Hippocampal formation (tissue), 2 donors: ENCODE results near the gene FRAT2.

Experiments
- DNase-seq, 2 donors: peaks; one replicate each; lab custom pipeline; 2025; lab: John Stamatoyannopoulos, UW

The FRAT2 gene

GRCh38 chr10:97325754-97326153, 8.8 kb downstream of the FRAT2 start:
- no peak for DNase-seq

DNA sequence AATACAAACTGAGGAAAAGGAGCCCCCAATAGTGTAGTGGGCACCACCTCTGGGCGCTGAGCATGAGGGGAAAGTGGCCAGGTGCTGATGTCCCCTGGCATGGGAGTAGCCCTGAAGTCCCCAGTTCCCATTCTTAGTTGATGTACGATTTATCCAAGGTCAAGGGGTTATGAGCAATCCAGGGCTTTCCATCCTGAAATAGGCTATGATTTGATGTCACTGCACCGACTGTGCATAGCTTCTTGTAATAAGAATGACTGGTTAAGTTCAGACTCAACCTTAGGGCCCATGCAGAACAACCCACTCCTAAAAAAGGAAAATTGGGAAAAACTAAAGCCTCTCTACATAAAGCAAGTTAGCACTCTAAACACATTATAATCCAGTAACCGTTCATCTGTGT, 11.0 kb downstream of the FRAT2 start:
- DNase-seq, result no peak

DNA sequence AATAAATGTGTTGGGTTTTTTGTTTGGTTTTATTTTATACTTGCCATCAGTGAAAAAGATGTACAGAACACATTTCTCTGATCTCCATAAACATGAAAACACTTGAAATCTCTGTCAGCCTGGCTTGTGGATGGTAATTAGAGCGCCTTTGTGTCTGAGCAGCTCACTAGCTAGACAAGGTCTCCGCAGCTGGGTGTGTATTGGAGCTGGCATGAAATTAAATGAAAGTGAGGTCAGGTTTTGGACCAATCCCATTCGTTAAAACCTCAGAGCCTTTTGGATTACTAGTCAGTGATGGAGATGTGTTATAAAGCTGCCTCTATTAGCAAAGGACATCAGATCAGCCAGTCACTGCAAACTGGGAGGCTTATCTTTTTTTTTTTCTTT, 12.7 kb downstream of the FRAT2 start:
- peak in 1 of 2 donors; percentile 12 for DNase-seq

DNA sequence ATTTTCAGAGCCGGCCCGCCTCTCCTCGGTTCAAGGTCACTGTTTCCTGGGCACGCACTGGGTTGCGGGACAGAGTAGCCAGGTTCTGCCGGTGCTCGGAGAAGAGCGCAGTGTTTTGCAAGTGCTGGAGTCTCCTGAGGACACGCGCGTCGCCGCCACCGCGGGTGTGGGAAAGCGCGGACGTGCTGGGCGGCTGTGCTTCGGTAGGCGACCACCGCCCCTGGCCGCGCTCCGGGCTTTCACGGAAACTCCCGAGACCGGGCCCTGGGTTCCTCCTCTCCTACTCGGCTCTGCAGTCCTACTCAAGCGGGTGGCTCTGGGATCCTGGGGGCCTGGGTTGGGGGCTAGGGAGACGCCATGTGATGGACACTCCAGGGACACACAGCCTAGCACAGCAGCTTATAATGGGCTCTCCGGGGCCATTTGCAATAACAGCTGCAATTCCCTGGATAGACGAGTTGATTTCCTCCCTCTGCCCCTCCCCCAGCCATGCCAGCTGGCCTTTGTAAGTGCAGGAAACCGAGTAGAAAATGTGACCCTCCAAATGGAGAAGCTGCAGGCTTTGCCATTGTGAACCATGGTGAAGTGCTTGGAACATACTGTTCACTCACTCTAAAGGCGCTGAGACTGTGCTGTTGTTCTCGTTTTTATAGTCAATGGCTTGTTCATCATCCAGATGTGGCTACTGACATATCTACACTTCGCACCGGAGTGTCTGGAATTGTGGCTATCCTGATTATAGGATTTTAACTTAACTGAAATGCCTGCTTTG, 13.3 kb downstream of the FRAT2 start:
- peak in 1 of 2 donors; percentile 49 for DNase-seq

DNA sequence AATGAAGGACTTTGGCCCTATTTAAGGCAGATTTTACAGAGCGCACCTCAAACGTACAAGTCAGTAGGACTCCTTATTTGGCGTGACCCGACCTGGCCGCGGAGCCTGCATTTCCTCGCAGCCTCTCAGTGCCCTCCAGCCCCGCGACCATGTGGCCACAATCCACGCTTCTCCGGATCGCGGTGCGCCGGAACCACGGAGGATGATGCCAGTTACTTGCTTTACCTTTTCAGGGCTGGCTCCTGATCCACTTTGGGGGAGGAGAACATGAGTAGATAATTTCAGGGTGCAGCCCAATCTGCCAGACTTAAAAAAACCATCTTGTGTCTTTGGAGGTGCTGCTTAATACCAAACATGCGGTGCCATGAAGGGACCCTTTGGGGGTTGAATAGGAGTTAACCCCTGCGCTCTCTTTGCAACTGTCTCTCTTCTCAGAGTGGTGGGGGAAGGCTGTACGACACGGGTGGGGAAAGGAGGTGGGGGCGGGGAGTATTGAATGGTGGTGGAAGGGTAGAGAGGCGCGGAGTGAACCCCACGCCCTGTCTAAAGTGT, 14.0 kb downstream of the FRAT2 start:
- no peak for DNase-seq

DNA sequence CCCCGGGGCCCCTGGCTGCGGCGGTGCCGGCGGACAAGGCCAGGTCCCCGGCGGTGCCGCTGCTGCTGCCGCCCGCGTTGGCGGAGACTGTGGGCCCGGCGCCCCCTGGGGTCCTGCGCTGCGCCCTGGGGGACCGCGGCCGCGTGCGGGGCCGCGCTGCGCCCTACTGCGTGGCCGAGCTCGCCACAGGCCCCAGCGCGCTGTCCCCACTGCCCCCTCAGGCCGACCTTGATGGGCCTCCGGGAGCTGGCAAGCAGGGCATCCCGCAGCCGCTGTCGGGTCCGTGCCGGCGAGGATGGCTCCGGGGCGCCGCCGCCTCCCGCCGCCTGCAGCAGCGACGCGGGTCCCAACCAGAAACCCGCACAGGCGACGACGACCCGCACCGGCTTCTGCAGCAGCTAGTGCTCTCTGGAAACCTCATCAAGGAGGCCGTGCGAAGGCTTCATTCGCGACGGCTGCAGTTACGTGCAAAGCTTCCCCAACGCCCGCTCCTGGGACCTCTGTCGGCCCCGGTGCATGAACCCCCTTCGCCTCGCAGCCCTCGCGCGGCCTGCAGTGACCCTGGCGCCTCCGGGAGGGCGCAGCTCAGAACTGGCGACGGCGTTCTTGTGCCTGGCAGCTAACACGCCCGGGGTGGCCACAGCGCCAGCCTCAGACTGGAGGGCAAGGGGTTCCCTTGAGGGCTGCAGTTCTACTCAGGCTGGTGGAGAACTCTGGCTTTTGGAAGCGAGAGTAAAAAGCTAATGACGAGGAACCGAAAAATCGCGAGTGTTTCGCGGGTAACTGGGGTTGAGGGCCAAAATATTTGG, 14.7 kb downstream of the FRAT2 start:
- peak in 1 of 2 donors; percentile 49 for DNase-seq

DNA sequence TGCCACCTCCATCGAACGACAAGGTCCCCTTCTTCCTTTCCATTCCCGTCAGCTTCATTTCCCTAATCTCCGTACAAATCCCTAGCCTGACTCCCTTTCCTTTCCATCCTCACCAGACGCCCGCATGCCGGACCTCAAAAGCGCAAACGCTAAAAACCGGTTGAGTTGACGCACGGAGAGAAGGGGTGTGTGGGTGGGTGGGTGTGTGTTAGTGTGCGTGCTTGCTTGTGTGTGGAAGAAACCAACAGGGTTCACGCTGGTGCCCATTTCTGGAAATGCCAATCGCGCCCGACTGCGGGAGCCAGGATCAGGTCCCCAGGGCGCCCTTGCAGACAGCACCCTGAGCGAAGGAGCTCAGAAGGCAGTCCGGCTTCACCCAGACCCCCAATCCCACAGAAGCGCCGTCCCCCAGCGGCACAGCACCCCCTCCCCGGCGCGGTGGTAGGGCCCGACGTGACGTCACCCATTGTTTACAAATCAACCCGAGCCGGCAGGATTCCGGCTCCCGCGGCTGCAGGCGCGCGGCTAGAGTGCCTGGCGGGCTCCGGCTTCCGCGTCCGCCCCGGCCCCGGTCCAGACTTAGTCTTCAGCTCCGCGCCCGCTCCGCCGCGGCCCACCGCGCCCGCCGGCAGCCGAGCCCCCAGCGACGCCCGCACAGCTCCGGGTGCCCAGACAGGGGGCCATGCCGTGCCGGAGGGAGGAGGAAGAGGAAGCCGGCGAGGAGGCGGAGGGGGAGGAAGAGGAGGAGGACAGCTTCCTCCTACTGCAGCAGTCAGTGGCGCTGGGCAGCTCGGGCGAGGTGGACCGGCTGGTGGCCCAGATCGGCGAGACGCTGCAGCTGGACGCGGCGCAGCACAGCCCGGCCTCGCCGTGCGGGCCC, 15.5 kb downstream of the FRAT2 start, which contains the start of gene FRAT1:
FRAT1 (plus strand) TSS at position 500 of the 880 bp plus-strand sequence; CDS start at position 683, 183 bp downstream.
- peak; percentile 84 to 87 for DNase-seq

DNA sequence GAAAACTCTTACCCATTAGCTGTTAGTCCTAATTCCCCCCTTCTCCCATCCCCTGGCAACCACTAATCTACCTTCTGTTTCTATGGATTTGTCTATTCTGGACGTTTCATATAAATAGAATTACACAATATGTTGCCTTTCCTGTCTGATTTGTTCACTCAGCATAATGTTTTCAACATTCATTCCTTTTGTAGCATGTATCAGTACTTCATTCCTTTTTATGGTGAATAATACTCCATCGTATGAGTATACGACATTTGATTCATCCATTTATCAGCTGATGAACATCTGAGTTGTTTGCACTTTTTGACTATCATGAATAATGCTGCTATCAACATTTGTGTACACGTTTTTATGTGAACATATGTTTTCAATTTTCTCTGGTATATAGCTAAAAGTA, 19.9 kb downstream of the FRAT2 start:
- no peak for DNase-seq

DNA sequence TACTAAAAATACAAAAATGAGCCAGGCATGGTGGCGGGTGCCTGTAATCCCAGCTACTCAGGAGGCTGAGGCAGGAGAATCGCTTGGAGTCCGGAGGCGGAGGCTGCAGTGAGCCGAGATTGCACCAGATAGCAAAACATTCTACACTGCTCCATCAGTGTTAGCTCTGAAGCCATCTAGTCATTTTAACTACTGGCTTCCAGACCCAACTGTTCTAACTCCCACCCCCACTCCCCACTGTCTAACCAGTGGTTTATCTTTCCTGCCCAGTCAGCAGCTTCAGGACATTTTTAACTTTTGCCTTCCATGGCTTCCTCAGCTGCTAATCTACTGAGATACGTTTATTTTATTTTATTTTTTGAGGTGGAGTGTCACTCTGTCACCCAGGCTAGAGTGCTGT, 21.6 kb downstream of the FRAT2 start:
- DNase-seq, result no peak

DNA sequence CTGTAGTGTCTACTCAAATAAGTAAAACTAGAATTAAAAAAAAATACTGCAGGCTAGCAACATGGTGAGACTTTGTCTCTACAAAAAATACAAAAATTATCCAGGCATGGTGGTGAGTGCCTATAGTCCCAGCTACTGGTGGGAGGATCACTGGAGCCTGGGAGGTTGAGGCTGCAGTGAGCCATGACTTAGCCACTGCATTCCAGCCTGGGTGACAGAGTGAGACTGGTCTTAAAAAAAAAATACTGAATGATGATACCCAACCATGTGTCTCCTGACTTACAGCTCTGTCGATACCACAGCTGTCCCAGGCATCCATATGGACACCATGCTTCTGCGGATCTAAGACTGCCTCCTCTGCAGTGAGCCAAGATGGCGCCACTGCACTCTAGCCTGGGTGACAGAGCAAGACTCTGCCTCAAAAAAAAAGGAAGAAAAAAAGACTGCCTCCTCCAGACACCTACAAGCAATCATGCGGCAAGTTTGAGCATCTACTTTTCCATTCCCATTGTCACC, 23.4 kb downstream of the FRAT2 start:
- DNase-seq, result no peak

DNA sequence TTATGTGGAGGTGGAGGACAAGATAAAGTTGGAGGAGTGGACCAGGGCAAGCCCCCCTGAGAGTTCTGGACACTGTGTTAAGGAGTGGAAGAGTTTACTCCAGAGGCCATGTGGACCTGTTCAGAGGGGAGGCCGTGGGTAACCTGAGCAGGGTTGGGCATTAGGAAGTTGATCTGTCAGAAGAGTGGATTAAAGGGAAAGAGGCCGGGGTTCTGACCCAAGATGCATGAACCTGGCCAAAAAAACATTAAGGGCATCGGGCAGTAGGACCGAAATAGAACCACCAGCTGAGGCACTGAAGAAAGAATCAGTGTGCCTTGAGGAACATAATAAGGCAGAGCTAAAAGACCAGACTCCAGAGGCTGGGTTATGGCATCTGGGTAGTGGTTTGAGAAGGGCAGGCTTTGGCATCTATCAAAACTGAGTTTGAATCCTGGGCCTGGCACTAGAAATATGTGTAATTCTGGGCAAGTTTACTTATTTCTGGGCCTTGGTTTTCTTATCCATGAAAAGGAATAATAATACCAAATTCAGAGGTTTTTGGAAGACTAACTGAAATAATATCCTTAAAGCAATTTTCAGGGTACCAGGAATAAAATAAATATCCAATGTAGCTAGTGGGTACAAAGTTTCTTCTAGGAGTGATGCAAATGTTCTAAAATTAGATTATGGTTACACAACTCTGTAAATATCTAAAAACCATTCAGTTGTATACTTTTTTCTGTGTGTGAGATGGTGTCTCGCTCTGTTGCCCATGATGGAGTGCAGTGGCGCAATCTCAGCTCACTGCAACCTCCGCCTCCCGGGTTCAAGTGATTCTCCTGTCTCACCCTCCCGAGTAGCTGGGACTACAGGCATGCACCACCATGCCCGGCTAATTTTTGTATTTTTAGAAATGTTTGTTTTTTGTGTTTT, 26.4 kb downstream of the FRAT2 start:
- DNase-seq, result no peak

DNA sequence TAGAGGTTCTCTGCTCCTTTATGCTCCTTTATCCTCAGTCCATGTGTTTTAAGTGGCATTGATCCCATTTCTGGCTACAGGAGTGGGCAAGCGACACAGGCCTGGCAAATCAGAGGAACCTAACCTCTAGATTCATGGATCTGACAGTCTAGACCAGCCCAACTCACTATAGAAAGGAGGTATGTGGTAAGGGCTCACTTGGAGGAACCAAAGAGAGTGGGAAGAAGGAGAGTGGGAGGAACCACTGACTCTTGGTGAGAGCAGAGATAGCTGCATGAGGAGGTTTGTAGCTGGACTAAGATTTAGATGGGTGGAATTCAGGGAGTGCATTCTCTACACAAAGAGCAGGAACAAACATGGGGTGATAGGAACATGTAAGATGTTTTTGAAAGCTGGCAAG, 27.1 kb downstream of the FRAT2 start:
- DNase-seq, result no peak

DNA sequence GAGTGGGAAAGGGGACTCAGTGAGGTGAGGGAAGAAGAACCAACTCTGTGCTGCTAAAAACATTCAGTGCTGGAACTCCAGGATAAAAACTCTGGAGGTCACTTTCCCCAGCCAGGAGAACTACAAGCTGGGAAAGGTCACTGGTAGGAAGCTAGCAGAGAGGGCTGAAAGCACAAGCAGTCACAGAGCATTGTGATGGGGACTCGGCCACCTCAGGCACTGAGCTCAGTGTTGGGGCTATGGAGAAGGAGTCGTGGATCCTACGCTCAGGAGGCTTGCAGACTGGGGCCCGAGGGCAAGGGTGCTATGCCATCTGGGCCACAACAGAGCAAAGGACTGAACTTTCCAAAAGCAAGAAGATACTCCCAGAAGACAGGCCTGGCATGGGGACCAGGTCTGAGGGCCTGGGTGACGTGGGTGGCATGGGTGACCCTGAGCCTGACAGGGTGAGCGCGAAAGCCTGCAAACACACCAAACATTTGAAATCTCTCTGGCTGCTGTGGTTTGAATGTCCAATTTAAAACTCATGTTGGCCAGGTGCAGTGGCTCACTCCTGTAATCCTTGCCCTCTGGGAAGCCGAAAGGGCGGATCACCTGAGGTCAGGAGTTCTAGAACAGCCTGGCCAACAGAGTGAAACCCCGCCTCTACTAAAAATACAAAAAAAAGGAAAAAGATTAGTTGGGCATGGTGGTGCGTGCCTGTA, 32.3 kb downstream of the FRAT2 start:
- DNase-seq, result no peak

- DNase-seq, result no peak
Observed at GRCh38 chr10:97300980-97301379, 33.5 kb downstream of the FRAT2 start.

DNA sequence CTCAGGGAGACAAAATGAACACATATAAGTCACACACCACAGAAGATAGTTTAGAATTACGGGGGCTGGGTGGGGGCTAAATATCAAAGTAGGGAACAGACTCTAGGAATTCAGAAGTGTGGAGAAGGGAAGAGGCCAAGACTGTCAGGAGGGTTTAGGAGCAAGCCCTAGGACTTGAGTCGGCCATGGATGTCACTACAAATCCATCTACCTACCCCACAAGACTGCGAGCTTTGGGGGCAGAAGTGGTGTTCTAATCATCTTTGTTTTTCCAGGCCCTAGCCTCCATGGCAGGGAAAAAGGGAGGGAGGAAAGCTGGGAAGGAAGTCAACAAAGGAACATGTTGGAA, 36.3 kb downstream of the FRAT2 start:
- no peak for DNase-seq

GRCh38 chr10:97297556-97298222, 36.8 kb downstream of the FRAT2 start:
- DNase-seq, result no peak

GRCh38 chr10:97292862-97293198, 41.7 kb downstream of the FRAT2 start:
- DNase-seq, result no peak

- peak; percentile 94 to 98 for DNase-seq
Observed at GRCh38 chr10:97292097-97292861, 42.2 kb downstream of the FRAT2 start, which contains the start of gene ARHGAP19. Gene ARHGAP19 (minus strand): TSS chr10:97292637. CDS start chr10:97292627, 10 bp downstream.
